Mesendoderm (in vitro differentiated cells): ENCODE results near the gene POU3F3.

ENCODE experiments used
- DNase-seq: peaks from one replicate; pipeline ENCODE4 v3.0.0; 2013
- H2AK5ac ChIP-seq: 2 replicates; pipeline ENCODE4 v1.6.1; 2013; ENCODE audit warnings: low read length, inconsistent platforms
- H2BK120ac ChIP-seq: 2 replicates; pipeline ENCODE4 v1.6.1; 2013; ENCODE audit warnings: low read depth, mild to moderate bottlenecking, low read length, moderate library complexity, mixed read lengths
- H2BK15ac ChIP-seq: replicated peaks from 2 replicates; pipeline ENCODE4 v1.6.1; 2013; ENCODE audit warnings: low read depth, mild to moderate bottlenecking, moderate library complexity
- H2BK5ac ChIP-seq: 2 replicates; pipeline ENCODE4 v1.6.1; 2013; ENCODE audit warnings: low read length, inconsistent platforms
- H3K18ac ChIP-seq: 2 replicates; pipeline ENCODE4 v1.6.1; 2013; ENCODE audit warnings: mild to moderate bottlenecking, low read length, mixed read lengths
- H3K23ac ChIP-seq: one replicate; pipeline ENCODE4 v1.6.1; 2013; ENCODE audit warnings: low read length
- H3K27ac ChIP-seq: 2 replicates; pipeline ENCODE4 v1.5.1; 2013; ENCODE audit warnings: low read depth, mild to moderate bottlenecking, inconsistent platforms, low read length, moderate library complexity
- H3K27me3 ChIP-seq: 2 replicates; pipeline ENCODE4 v1.6.1; 2013; ENCODE audit warnings: low read length, control low read depth, mild to moderate bottlenecking, inconsistent platforms; ENCODE audit not compliant: insufficient read depth, poor library complexity
- H3K36me3 ChIP-seq: 2 replicates; pipeline ENCODE4 v1.6.1; 2013; ENCODE audit warnings: low read length, inconsistent platforms; ENCODE audit not compliant: control insufficient read depth, insufficient read depth
- H3K4ac ChIP-seq: one replicate; pipeline ENCODE4 v1.6.1; 2013; ENCODE audit warnings: low read depth, mild to moderate bottlenecking, low read length, moderate library complexity
- H3K4me1 ChIP-seq: 2 replicates; pipeline ENCODE4 v1.6.1; 2013; ENCODE audit warnings: low read depth, low read length, inconsistent platforms; ENCODE audit not compliant: control insufficient read depth
- H3K4me2 ChIP-seq: 2 replicates; pipeline ENCODE4 v1.6.1; 2013; ENCODE audit warnings: low read length
- H3K4me3 ChIP-seq: 2 replicates; pipeline ENCODE4 v1.5.1; 2013; ENCODE audit warnings: mild to moderate bottlenecking, low read length
- H3K56ac ChIP-seq: one replicate; pipeline ENCODE4 v1.6.1; 2013; ENCODE audit warnings: low read length
- H3K79me1 ChIP-seq: 2 replicates; pipeline ENCODE4 v1.6.1; 2013; ENCODE audit warnings: low read length, inconsistent platforms
- H3K79me2 ChIP-seq: 2 replicates; pipeline ENCODE4 v1.6.1; 2013; ENCODE audit warnings: mild to moderate bottlenecking, low read length; ENCODE audit not compliant: control insufficient read depth, insufficient read depth
- H3K9ac ChIP-seq: 2 replicates; pipeline ENCODE4 v1.6.1; 2013; ENCODE audit warnings: low read length, inconsistent platforms
- H4K5ac ChIP-seq: one replicate; pipeline ENCODE4 v1.6.1; 2013; ENCODE audit warnings: low read length
- H4K8ac ChIP-seq: one replicate; pipeline ENCODE4 v1.6.1; 2013; ENCODE audit warnings: low read depth, mild to moderate bottlenecking, control low read depth, low read length, moderate library complexity
- WGBS: extraction: QIAGEN DNeasy Blood & Tissue Kit; methylation state at CpG from one replicate; pipeline ENCODE4 v1.1.7; 2013; ENCODE audit warnings: low lambda C conversion rate, missing lambda C conversion rate; ENCODE audit not compliant: insufficient coverage; ENCODE audit errors: extremely low coverage; 5-methylcytosine and 5-hydroxymethylcytosine counted together

POU3F3 gene

DNA sequence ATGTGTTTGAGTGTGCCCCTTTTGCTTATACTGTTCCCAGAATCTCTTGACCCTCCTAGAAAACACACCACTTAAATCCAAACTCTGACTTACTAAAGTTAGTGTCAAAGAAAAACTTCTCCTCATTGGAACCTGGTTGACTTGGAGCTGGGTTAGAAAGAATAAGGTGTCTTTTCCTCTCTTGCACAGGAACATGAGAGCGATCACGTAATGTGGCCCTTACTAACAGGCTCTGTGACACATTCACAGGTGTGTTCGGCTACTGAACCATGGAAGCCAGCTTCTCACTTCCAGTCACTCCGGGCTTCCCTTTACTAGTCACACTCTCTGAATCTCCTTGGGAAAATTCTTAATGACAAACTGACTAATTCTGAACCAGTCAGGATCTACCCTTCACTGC lies 5.4 kb upstream of the POU3F3 start:
- H3K36me3 ChIP-seq = no peaks in the 10 kb centered on the region
- H2BK15ac ChIP-seq = no peak overlapping the region
- no peak overlapping the region for H4K5ac ChIP-seq
- H3K4me2 ChIP-seq = no peak overlapping the region
- H3K23ac ChIP-seq = no peak overlapping the region
- H2BK5ac ChIP-seq = no peak overlapping the region
- no peak for DNase-seq
- no CpG with 5 or more reads among the region's 4 CpGs for WGBS
- H4K8ac ChIP-seq = no peak overlapping the region
- no peak overlapping the region for H3K18ac ChIP-seq
- H3K4ac ChIP-seq = no peak overlapping the region
- H3K27me3 ChIP-seq = peaks cover 56% of the 10 kb centered on the region
- H3K79me2 ChIP-seq = no peaks in the 10 kb centered on the region
- no peak overlapping the region for H3K27ac ChIP-seq
- H3K79me1 ChIP-seq = no peaks in the 10 kb centered on the region
- no peak overlapping the region for H2BK120ac ChIP-seq
- H3K4me1 ChIP-seq = no peaks in the 10 kb centered on the region
- no peak overlapping the region for H3K56ac ChIP-seq
- H3K9ac ChIP-seq = no peak overlapping the region
- no peak overlapping the region for H2AK5ac ChIP-seq
- H3K4me3 ChIP-seq = no peak overlapping the region

DNA sequence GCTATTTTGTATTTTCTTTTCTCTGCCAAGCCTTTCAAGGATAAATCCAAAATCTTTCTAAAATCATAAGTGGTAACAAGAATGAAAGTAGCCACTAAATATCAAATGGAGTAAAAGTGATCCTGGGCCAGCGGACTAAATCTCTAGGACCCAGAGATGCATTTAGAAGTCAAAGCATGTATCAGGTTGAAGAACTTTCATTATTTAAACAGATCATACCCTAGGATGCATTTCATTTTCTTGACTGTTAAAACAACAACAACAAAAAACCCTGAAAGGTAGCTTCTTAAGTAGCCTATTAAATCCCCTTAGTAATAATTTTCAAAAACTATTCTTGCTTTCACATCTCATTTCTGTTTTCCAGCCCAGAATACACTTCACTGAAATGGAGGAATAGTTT lies 4.8 kb upstream of the POU3F3 start:
- H4K5ac ChIP-seq = no peak overlapping the region
- no peaks in the 10 kb centered on the region for H3K79me1 ChIP-seq
- peaks cover 50% of the 10 kb centered on the region for H3K27me3 ChIP-seq
- no peak overlapping the region for H3K56ac ChIP-seq
- H2BK15ac ChIP-seq = no peak overlapping the region
- no peak overlapping the region for H3K18ac ChIP-seq
- H4K8ac ChIP-seq = no peak overlapping the region
- no peaks in the 10 kb centered on the region for H3K4me1 ChIP-seq
- no peaks in the 10 kb centered on the region for H3K79me2 ChIP-seq
- no peak overlapping the region for H3K23ac ChIP-seq
- no peak overlapping the region for H3K27ac ChIP-seq
- no peak overlapping the region for H2BK5ac ChIP-seq
- no peaks in the 10 kb centered on the region for H3K36me3 ChIP-seq
- no peak for DNase-seq
- no CpG with 5 or more reads among the region's 1 CpG for WGBS
- no peak overlapping the region for H3K4me3 ChIP-seq
- no peak overlapping the region for H3K4ac ChIP-seq
- no peak overlapping the region for H3K9ac ChIP-seq
- H2BK120ac ChIP-seq = no peak overlapping the region
- H3K4me2 ChIP-seq = no peak overlapping the region
- no peak overlapping the region for H2AK5ac ChIP-seq

DNA sequence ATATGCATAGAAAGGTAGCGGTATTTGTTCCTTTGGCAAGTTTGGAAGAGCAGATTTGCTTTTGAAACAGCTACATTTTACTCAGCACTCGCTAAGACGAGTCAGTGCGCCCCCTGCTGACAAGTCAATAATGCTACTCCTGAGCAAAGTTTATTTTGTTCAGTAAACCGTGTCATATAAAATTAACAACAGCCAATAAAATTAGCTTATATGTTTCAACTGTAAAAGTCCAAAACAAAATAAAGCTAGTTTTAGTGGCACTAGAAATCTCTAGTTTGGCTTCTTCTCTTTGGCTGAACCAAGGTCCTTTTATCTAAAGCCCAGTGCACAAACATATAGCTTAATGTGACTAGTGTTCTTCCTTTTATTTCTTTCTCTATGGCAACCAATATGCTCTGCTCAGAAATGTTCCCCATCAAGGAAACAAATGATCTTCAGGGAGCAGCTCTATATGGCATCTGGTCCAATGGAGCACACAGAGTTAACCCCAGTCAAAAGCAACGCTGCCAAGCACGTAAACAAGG lies 4.2 kb upstream of the POU3F3 start:
- Histone ChIP-seq H3K27ac (no peak overlapping the region), H3K23ac (no peak overlapping the region), H2AK5ac (no peak overlapping the region), H4K8ac (no peak overlapping the region), H2BK5ac (no peak overlapping the region), H3K36me3 (no peaks in the 10 kb centered on the region), H3K4me2 (no peak overlapping the region), H3K4ac (no peak overlapping the region), H3K18ac (no peak overlapping the region), H2BK15ac (no peak overlapping the region), H4K5ac (no peak overlapping the region), H3K9ac (no peak overlapping the region), H2BK120ac (no peak overlapping the region), H3K79me2 (no peaks in the 10 kb centered on the region), H3K27me3 (peaks cover 49% of the 10 kb centered on the region), H3K56ac (no peak overlapping the region), H3K79me1 (no peaks in the 10 kb centered on the region), H3K4me1 (no peaks in the 10 kb centered on the region), H3K4me3 (no peak overlapping the region)
- no CpG with 5 or more reads among the region's 7 CpGs for WGBS
- DNase-seq = peak; percentile 72

DNA sequence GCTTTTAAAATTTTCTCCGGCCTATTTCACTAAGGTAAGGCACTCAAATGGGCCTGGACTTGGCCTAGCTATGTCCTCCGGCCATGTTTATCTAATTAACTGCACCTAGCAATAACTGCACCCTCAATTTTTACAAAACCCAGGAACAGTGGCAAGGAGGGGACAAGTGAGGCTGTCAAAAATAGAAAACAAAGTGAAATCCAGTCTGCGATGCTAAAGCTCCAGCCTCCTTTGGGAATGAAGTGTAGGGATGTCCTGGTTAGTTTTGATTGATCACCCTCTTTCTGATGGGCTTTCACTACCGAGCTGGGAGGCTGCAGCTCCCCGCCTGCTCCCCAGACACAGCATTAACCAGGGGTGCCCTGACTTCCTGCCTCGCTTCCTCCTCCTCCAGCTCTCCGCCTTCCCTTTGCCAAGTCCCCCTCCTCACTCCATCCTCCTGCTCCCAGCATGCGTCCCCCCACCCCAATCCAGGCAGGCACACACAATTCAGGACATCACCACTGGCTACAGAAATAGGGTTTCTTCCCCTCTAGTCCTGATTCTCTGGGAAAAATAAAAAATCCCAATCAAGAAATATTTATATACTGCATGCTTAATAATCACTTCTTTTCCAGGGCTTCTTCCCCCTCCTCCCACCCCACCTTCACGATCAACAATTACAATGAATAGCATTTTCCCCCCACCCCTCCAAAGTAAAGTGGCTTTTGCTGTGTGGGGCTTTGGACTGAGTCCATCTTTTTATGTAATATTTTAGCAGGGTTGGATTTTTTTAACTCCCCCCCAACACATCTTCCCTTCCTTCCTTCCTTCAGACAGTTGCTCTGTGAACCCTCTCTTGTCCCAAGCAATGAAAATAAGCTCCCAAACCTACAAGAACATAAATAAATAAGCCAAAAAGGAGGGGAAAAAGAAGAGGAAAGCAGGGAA lies 3.3 kb upstream of the POU3F3 start:
- Histone ChIP-seq H4K5ac (no peak overlapping the region), H4K8ac (no peak overlapping the region), H3K4me2 (no peak overlapping the region), H3K79me2 (no peaks in the 10 kb centered on the region), H3K23ac (no peak overlapping the region), H2BK15ac (no peak overlapping the region), H3K27me3 (peaks cover 52% of the 10 kb centered on the region), H3K18ac (no peak overlapping the region), H3K4me3 (no peak overlapping the region), H3K56ac (no peak overlapping the region), H3K79me1 (no peaks in the 10 kb centered on the region), H2BK120ac (no peak overlapping the region), H3K36me3 (no peaks in the 10 kb centered on the region), H3K4me1 (no peaks in the 10 kb centered on the region), H3K4ac (no peak overlapping the region), H3K27ac (no peak overlapping the region), H2BK5ac (no peak overlapping the region), H2AK5ac (no peak overlapping the region), H3K9ac (no peak overlapping the region)
- peak; percentile 55 for DNase-seq
- no CpG with 5 or more reads among the region's 9 CpGs for WGBS

DNA sequence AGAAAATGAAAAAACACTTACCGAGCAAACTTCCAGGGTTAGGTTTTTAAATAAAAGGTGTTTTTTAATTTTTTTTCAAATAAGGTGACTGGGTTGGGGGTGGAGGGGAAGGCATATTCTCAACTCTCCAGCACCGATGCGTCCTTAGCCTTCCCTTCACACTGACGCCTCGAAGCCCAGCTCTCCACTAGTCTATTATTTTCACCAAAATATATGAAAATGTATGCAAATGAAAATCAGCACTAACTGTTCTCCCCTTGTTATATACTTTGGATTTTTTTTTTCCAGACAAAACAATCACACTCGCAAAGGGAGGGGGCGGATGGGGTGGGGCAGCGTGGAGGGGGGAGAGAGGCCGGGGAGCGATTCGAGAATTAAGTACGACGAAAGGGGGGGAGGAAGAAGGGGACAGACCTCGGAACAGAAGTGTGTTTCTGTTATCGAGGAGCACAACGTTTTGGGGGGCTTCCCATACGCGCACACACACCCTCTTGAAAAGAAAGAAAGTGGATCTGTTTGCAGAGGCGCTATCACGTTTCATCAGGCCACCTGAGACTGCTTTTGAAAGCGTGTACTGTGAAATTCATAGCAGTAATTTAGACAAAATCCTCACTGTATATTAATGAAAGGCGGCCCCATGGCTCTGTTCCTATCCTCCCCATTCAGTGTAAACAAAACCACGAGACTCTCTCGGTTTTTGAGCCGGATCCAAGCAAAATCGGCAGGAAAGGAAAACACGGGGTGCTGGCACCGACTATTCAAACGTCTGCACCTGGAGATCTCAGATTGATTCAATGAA lies 2.4 kb upstream of the POU3F3 start:
- H3K23ac ChIP-seq = no peak overlapping the region
- WGBS = no CpG with 5 or more reads among the region's 29 CpGs
- DNase-seq = peak; percentile 27
- H3K36me3 ChIP-seq = no peaks in the 10 kb centered on the region
- no peak overlapping the region for H2BK5ac ChIP-seq
- H3K56ac ChIP-seq = no peak overlapping the region
- no peak overlapping the region for H3K18ac ChIP-seq
- H3K9ac ChIP-seq = no peak overlapping the region
- H4K8ac ChIP-seq = no peak overlapping the region
- H3K4me1 ChIP-seq = no peaks in the 10 kb centered on the region
- no peak overlapping the region for H4K5ac ChIP-seq
- no peak overlapping the region for H3K4ac ChIP-seq
- no peak overlapping the region for H2BK15ac ChIP-seq
- H3K27me3 ChIP-seq = peaks cover 50% of the 10 kb centered on the region
- no peaks in the 10 kb centered on the region for H3K79me1 ChIP-seq
- H3K79me2 ChIP-seq = no peaks in the 10 kb centered on the region
- no peak overlapping the region for H2BK120ac ChIP-seq
- H3K4me3 ChIP-seq = no peak overlapping the region
- H3K4me2 ChIP-seq = no peak overlapping the region
- no peak overlapping the region for H2AK5ac ChIP-seq
- H3K27ac ChIP-seq = no peak overlapping the region
